Midbrain (tissue), 1 donor: Measurements from ENCODE around the gene SLC18A3.

Experiments
- DNase-seq: peaks from one replicate; lab custom pipeline; 2025; lab: John Stamatoyannopoulos, UW

SLC18A3 gene

DNA sequence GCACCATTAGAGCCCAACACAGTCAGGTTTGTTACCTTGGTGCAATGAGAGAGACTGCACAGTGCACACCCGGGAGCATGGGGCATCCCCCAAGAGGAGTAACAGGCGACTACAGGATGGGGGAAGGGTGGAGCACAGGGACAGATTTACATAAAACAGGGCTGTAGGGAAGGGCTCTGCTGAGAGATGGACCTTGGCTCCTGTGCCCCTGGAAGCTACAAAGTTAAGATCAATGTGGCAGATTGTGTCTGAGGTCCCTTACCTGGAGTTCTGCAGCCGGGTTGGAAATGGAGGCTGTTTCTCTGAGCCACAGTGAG lies 13.7 kb upstream of the SLC18A3 start:
- no peak for DNase-seq

DNA sequence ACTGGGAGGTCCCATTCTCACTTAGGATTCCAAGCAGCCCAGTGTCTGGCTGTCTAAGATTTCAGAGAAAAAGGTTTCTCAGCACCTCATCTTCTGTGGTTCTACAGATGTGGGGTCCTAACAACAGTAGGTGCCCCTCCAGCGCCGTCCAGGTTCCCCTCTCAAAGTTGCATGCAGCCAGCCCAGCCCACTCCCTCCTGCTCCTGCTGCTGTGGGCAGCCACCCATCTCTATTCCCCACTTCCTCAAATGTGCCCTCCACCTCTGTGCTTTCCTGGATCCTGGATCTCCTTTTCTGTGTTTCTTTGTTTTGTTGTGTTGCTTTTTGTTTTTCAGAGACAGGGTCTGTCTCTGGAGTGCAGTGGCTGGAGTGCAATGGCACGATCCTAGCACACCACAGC lies 13.3 kb upstream of the SLC18A3 start:
- no peak for DNase-seq

DNA sequence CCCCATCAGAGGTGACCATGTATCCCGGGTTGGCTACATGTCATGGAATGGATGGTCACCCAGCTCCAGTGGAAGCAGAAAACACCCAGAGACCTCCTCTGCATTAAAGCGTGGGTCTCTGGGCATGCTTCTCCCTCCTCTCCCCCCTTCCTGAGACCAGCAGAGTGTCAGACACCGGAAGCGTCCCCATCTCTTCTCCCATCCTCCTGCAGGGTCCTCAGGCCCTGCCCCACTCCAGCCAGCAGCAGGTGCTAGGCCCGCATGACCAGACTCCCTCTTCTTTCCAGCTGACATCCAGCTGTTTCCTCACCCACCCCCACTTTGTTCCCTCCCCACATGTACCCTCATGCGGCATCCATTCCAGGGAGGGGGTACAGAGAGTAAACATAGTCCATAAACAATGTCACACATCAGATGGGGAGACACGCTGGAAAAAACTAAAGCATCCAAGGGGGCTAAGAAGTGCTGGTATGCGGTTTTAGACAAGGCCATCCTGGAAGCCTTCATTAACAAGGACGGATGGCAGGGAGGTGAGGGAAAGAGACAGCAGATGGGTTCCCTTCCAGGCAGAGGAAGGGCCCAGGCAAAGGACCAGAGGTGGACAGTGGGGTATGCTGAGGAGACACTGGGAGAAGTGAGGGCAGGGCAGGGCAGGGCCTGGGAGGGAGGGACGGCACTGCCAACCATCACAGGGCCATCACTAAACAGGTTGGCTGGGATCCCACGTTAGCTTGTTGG lies 12.5 kb upstream of the SLC18A3 start:
- DNase-seq = no peak

DNA sequence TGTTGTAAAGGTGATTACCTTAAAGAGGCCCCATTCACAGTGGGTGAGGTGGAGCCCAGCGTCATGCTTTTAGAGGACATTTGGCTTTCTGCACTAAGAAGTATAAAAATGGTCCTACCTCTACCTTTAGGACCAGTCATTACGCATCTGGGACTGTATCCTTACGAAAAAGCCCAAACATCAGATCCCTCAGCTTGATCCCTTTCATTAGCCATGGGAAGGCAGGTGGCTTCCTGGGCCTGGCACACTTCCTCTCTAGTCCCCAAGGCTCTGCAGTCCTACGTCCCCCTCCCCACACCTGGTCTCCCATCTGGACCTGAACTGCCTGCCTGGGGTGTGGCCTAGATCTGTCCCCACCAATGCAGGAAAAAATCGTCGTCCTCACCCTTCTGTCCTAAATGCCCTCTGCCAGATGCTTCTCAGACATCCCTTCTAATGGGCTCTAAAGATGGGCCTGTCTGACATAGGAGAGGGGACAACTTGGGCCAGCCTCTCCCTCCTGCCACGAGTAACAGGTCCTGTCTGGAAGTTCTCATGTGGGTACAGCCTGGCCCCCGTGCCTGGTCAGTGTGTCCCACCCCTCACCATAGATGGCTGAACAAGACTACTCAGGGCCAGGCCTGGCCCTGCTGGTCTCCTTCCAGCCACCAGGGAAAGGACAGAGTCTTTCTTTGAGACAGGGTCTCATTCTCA lies 11.8 kb upstream of the SLC18A3 start:
- no peak for DNase-seq

DNA sequence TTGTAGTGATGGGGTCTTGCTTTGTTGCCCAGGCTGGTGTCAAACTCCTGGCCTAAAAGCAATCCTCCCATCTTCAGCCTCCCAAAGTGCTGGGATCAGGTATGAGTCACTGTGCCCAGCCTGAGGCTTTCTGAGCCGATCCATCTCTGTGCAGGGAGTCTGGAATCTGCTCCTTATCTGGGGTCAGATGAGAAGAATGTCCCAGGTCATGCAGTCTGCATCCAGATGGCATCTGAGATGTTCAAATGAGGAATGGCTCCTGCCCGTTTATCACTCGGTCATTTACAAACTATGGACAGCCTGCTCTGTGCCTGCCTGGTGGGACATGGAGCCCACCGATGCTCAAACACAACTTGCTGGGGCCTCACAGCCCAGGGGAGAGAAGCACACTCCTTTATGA lies 11.1 kb upstream of the SLC18A3 start:
- DNase-seq = no peak

DNA sequence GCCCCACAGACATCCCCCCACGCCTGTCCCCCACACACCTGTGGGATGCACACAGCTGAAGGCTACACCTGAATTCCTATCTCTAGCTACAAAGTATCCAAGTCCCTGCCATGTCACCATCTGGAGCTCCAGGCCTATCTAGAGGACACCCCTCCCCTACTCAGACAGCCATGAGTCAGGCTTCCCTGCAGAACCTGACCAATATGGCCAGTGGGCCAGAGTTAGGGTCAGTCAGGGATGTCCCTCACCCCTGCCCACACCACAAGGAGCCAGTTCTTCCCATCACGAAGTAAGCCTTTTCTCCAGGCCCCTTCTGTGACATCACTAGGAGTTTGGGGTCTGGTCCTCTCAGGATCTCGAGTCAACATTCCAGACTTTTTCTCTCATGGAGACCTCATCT lies 10.6 kb upstream of the SLC18A3 start:
- no peak for DNase-seq

GRCh38 chr10:49600046-49600445 lies 10.1 kb upstream of the SLC18A3 start:
- no peak for DNase-seq

GRCh38 chr10:49600781-49601400 lies 9.2 kb upstream of the SLC18A3 start:
- no peak for DNase-seq

DNA sequence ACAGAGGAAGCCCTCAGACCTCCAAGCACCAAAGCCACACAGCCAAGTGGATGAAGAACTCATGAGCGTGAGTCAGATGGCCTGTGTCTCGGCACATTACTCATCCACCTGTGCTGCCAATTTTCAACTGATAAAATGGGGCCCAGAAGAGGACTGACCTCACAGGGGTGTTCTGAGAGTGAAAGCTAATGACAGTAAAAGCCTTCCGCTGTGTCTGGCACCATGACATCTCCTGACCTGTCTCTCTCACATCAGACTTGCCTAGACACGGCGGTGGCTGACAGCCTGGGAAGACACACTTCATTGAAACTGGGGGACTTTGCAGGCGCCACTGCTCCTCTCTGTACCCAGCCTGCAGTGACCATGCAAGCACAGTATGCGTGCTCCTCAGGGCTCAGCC lies 8.3 kb upstream of the SLC18A3 start:
- DNase-seq = no peak

- no peak for DNase-seq
Measured at GRCh38 chr10:49602380-49603023, 7.6 kb upstream of the SLC18A3 start.

DNA sequence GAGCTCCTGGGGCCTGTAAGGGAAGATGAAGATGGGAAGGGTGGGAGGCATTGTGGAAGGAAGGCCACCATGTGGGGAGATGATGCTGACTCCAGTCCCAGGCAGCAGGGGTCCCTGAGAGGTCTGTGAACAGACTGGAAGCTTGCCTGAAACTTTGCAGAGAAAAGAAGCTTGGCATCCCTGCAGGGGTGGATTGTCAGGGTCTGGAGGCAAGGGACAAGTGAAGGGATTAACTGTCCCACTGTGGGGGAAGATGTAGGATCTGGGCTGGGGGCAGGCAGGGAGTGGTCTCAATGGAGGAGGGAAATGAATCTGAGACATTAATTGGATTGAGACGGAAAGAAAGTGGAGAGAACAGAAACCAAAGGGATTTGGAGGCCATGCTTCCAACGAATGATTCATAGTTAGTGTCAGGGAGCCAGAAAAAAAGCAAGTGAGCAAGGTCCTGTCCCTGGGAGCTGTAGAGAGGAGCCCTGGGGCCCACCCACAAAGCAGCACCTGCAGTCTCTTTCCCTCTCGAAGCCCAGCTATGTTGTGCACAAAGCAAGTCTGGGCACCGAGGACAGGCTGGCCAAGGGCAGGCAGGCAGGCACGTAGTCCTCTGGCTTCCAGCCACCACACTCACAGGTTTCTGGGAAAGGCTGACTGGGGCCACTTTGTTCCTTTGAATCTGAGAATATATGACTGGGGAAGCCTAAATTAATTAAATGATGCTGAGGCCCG lies 4.7 kb upstream of the SLC18A3 start:
- DNase-seq = peak; percentile 20

GRCh38 chr10:49605939-49606509 lies 4.1 kb upstream of the SLC18A3 start:
- no peak for DNase-seq

GRCh38 chr10:49606981-49607535 lies 3.1 kb upstream of the SLC18A3 start:
- DNase-seq = peak; percentile 17

DNA sequence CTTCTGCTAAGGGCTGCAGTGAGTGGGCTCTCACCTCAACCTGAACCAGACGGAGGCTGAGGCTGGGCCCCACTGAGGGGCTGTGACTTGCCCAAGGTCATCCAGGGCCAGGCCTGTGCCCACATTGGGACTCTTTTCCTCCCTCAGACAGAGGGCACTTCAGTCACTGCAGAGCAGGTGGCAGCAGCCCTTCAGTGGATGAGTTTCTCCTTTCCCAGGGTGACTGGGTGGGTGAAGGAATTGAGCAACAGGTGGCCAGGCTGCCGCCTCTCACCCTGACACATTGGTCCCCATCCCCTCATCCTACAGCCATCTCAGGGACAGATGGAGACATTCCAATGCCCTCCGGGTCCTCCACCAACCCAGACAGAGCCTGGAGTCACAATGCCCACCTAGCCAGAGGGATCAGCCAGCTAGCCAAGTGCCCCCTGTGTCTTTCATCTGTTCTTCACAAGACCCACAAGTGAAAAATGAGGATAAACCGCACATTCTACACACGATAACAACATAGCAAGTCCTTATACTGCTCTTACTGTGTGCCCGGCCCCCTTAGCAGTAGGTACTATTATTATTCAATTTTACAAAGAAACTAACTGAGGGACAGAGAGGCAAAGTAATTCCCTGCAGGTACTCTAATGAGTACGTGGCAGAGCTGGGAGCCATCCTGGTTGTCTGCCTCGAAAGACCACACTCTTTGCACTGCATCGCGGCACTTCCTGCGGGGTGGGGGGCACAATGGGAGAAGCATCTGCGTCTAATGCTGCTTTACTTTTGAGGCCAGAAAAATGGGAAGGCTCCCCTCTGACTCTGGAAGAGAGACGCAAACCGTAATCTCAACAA lies 1.7 kb upstream of the SLC18A3 start:
- DNase-seq = no peak

GRCh38 chr10:49609006-49609282 lies 1.2 kb upstream of the SLC18A3 start:
- DNase-seq = no peak

DNA sequence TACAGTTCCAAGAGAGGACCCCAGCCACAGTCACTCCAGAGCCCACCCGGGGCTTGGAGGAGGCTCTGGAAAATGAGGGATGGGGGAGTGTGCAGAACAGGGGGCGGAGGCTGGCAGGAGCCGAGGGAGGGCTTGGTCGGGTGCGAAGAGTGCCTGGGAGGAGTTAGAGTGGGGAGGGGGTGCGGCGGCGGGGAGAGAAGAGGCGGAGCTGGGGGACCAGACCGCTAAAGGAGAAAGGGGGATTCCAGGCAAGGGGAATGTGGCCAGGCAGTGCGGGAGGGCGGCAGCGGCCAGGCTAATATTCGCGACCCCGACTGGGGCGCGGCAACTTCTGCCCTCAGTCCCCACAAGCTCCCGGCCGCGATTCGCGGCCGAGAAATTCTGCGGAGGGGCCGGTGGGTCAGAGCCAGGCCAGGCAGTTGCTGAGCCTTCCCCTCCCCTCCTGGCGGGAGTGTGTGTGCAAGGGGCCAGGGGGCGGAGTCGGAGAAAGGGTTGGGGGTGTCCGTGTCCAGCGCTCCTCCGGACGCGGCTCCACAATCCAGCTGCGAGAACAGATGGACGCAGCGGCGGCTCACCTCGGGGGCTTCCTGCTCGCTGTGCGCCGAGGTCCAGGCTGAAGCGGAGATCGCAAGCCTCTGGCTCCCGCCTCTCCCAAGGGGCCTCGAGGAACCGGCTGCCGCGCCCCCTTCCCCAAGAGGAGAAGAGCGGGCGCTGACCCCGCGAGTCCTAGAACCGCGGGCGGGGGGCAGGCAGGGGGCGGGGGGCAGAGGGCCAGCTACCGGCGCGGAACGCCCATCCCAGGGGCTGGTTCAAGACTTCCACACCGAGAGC lies 612 bp upstream of the SLC18A3 start:
- DNase-seq = no peak

DNA sequence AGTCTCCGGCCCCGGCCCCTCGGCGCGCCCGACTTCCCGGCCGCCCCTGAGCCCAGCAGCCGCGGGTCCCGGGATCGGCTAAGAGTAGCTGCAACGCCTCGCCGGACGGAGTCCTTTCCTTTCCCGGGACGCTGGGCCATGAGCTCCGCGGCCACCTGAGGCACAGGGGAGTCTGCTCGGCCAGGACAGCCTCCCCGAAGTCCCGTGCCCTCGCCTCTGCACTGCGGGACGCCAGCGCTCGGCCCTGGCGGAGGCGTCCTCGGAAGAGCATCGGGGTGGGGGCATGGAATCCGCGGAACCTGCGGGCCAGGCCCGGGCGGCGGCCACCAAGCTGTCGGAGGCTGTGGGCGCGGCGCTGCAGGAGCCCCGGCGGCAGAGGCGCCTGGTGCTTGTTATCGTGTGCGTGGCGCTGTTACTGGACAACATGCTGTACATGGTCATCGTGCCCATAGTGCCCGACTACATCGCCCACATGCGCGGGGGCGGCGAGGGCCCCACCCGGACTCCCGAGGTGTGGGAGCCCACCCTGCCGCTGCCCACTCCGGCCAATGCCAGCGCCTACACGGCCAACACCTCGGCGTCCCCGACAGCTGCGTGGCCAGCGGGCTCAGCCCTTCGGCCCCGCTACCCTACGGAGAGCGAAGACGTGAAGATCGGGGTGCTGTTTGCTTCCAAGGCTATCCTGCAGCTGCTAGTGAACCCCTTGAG lies 502 bp downstream of the SLC18A3 start:
- DNase-seq = no peak

GRCh38 chr10:49611166-49611815 lies 1.2 kb downstream of the SLC18A3 start:
- DNase-seq = no peak
